ENCODE data around the gene GPR148. TPM values are rescaled to one million over a fixed set of nuclear protein-coding genes. Genes with fewer than 3 reads are reported as not detected.
"Not testable (repeated sequence)": the region's sequence is repeated elsewhere in the genome, so short reads cannot be mapped to it uniquely, and the experiment has no call there.

Gene GPR148
- total RNA-seq = not detected in 2 replicates
- long read RNA-seq = 0 reads

- Mint-ChIP-seq H3K27ac (ENCODE audit: unreplicated experiment) (no peak within 1 kb of the TSS), H3K4me3 (peak within 1 kb of the TSS; percentile 86), H3K27me3 (ENCODE audit: low read depth) (peaks cover 22% of the 10 kb centered on the region), H3K4me1 (peaks cover 5% of the 10 kb centered on the region), H3K36me3 (ENCODE audit: low read depth) (no peaks in the 10 kb centered on the region), H3K9me3 (no peaks in the 10 kb centered on the region)
- no peak for TF ChIP-seq CTCF (conservative IDR thresholded peaks at IDR 0.05)
- no peak for DNase-seq (ENCODE audit: low read depth, low spot score)
Observed at GRCh38 chr2:130728549-130729316, at the start of gene GPR148. TSS of gene GPR148 (plus strand) at chr2:130729070. CDS start at chr2:130729152, 82 bp downstream.

GRCh38 chr2:130692041-130692770 lies 36.7 kb upstream of the GPR148 start:
- not testable (repeated sequence) for H3K4me1 Mint-ChIP-seq; H3K27ac Mint-ChIP-seq (ENCODE audit: unreplicated experiment); H3K4me3 Mint-ChIP-seq; H3K9me3 Mint-ChIP-seq; DNase-seq (ENCODE audit: low read depth, low spot score); H3K36me3 Mint-ChIP-seq (ENCODE audit: low read depth)
- peaks cover 23% of the 10 kb centered on the region for H3K27me3 Mint-ChIP-seq (ENCODE audit: low read depth)

- not testable (repeated sequence) for H3K36me3 Mint-ChIP-seq (ENCODE audit: low read depth); H3K27ac Mint-ChIP-seq (ENCODE audit: unreplicated experiment); H3K9me3 Mint-ChIP-seq; H3K4me3 Mint-ChIP-seq; H3K4me1 Mint-ChIP-seq
- peak; percentile 51 for TF ChIP-seq CTCF (conservative IDR thresholded peaks at IDR 0.05)
- DNase-seq (ENCODE audit: low read depth, low spot score) = peak; percentile 63
- H3K27me3 Mint-ChIP-seq (ENCODE audit: low read depth) = peaks cover 23% of the 10 kb centered on the region
Observed at GRCh38 chr2:130693474-130693873, 35.4 kb upstream of the GPR148 start.

- H3K9me3 Mint-ChIP-seq; DNase-seq (ENCODE audit: low read depth, low spot score); H3K36me3 Mint-ChIP-seq (ENCODE audit: low read depth); H3K27ac Mint-ChIP-seq (ENCODE audit: unreplicated experiment); H3K4me1 Mint-ChIP-seq; H3K4me3 Mint-ChIP-seq; H3K27me3 Mint-ChIP-seq (ENCODE audit: low read depth): not testable (repeated sequence)
Observed at GRCh38 chr2:130703250-130703649, 25.6 kb upstream of the GPR148 start.

GRCh38 chr2:130714795-130715194 lies 14.1 kb upstream of the GPR148 start:
- H3K36me3 Mint-ChIP-seq (ENCODE audit: low read depth); H3K4me3 Mint-ChIP-seq; H3K4me1 Mint-ChIP-seq; DNase-seq (ENCODE audit: low read depth, low spot score); H3K9me3 Mint-ChIP-seq; H3K27ac Mint-ChIP-seq (ENCODE audit: unreplicated experiment); H3K27me3 Mint-ChIP-seq (ENCODE audit: low read depth): not testable (repeated sequence)

- no peak overlapping the region for H3K4me3 Mint-ChIP-seq
- H3K27me3 Mint-ChIP-seq (ENCODE audit: low read depth) = peaks cover 8% of the 10 kb centered on the region
- H3K9me3 Mint-ChIP-seq = peaks cover 7% of the 10 kb centered on the region
- no peaks in the 10 kb centered on the region for H3K36me3 Mint-ChIP-seq (ENCODE audit: low read depth)
- no peak for TF ChIP-seq CTCF (conservative IDR thresholded peaks at IDR 0.05)
- no peaks in the 10 kb centered on the region for H3K4me1 Mint-ChIP-seq
- H3K27ac Mint-ChIP-seq (ENCODE audit: unreplicated experiment) = peak overlapping the region; percentile 50
- DNase-seq (ENCODE audit: low read depth, low spot score) = no peak
Observed at GRCh38 chr2:130720036-130720435, 8.8 kb upstream of the GPR148 start.

GRCh38 chr2:130720528-130720927 lies 8.3 kb upstream of the GPR148 start:
- H3K9me3 Mint-ChIP-seq = peaks cover 7% of the 10 kb centered on the region
- DNase-seq (ENCODE audit: low read depth, low spot score) = no peak
- H3K27ac Mint-ChIP-seq (ENCODE audit: unreplicated experiment) = no peak overlapping the region
- H3K27me3 Mint-ChIP-seq (ENCODE audit: low read depth) = peaks cover 8% of the 10 kb centered on the region
- no peaks in the 10 kb centered on the region for H3K36me3 Mint-ChIP-seq (ENCODE audit: low read depth)
- no peak overlapping the region for H3K4me3 Mint-ChIP-seq
- no peaks in the 10 kb centered on the region for H3K4me1 Mint-ChIP-seq
- TF ChIP-seq CTCF (conservative IDR thresholded peaks at IDR 0.05) = no peak
